Gastrocnemius medialis (tissue), 4 donors: ENCODE measurements around the gene P2RX4. TPM values are rescaled to one million over a fixed set of nuclear protein-coding genes. Genes with fewer than 3 reads are reported as not detected.
"Not testable (repeated sequence)": the region's sequence is repeated elsewhere in the genome, so short reads cannot be mapped to it uniquely, and the experiment has no call there.

Experiments
- ATAC-seq, 2 donors: fragments of 150-250 bp; one replicate each; pipeline ENCODE4 v1.9.1; 2016
- DNase-seq, 2 donors: peaks; one replicate each; pipeline ENCODE4 v3.0.0-alpha.2; 2019
- H3K27ac ChIP-seq, 4 donors: fragments of 200-600 bp; sonication (generic); 1 replicate in 1 of 4; 2 replicates in 3 of 4; pipeline ENCODE4 v1.5.1; 2016 to 2018; ENCODE audit warnings: mild to moderate bottlenecking in 2 of 4, moderate library complexity in 1 of 4
- H3K27me3 ChIP-seq, 3 donors: fragments of 200-600 bp; sonication (generic) in 2 of 3; 1 replicate in 1 of 3; 2 replicates in 2 of 3; pipeline versions ENCODE4 v1.5.1 to v1.6.0; 2016 to 2019; ENCODE audit warnings: mild to moderate bottlenecking in 1 of 3, moderate library complexity in 1 of 3
- H3K36me3 ChIP-seq, 2 donors: fragments of 200-600 bp; sonication (generic) in 1 of 2; one replicate each; pipeline ENCODE4 v1.5.1; 2017 to 2018
- H3K4me1 ChIP-seq, 2 donors: fragments of 200-600 bp; sonication (generic) in 1 of 2; one replicate each; pipeline ENCODE4 v1.5.1; 2016 to 2017; ENCODE audit warnings: mild to moderate bottlenecking in 2 of 2
- H3K4me3 ChIP-seq, 4 donors: fragments of 200-600 bp; sonication (generic) in 3 of 4; 1 replicate in 1 of 4; 2 replicates in 3 of 4; pipeline ENCODE4 v1.5.1; 2016 to 2019; ENCODE audit warnings: mild to moderate bottlenecking in 2 of 4
- H3K9me3 ChIP-seq, 3 donors: fragments of 200-600 bp; sonication (generic) in 2 of 3; 1 replicate in 1 of 3; 2 replicates in 2 of 3; pipeline ENCODE4 v1.5.1; 2016 to 2019
- POLR2A ChIP-seq, 2 donors: fragments of 450-650 bp; IDR thresholded peaks; one replicate each; pipeline ENCODE4 v1.6.1; 2017; ENCODE audit warnings: antibody characterized with exemption in 2 of 2, mild to moderate bottlenecking in 2 of 2, moderate library complexity in 2 of 2
- in situ Hi-C, 4 donors: fragments of 200-750 bp; cut with MboI; loops; one replicate each; pipeline versions ENCODE4 v1.15.0 to v1.8.0; 2017; ENCODE audit warnings: low sequenced_read_pairs in 4 of 4
- intact Hi-C: fragments of 100-400 bp; cut with DNase I; formaldehyde crosslinking; loops from one replicate; pipeline ENCODE4 v1.15.1; 2023; ENCODE audit warnings: low total_unique reads
- total RNA-seq, 4 donors: library from RNA; depleted of rRNA; stranded (reverse); fragments of >200 nt; gene quantifications; one replicate each; pipeline versions ENCODE4 v1.1.0 to v1.2.3, GENCODE V29; 2016
- TF ChIP-seq, protein P1 (sequence below), 5 experiments: fragments of 450-650 bp in 3 of 5; fragments of 200-600 bp in 2 of 5; sonication (generic) in 2 of 5; IDR thresholded peaks in 4 of 5; conservative IDR thresholded peaks in 1 of 5; 1 replicate in 4 of 5; 2 replicates in 1 of 5; pipeline ENCODE4 v1.5.1; 2016 to 2019; ENCODE audit warnings: antibody characterized with exemption in 5 of 5, mild to moderate bottlenecking in 3 of 5, moderate library complexity in 3 of 5

Gene P2RX4
- total RNA-seq, 4 donors from 2014 or later = 3.9 to 7.9 (median 6.1) TPM

DNA sequence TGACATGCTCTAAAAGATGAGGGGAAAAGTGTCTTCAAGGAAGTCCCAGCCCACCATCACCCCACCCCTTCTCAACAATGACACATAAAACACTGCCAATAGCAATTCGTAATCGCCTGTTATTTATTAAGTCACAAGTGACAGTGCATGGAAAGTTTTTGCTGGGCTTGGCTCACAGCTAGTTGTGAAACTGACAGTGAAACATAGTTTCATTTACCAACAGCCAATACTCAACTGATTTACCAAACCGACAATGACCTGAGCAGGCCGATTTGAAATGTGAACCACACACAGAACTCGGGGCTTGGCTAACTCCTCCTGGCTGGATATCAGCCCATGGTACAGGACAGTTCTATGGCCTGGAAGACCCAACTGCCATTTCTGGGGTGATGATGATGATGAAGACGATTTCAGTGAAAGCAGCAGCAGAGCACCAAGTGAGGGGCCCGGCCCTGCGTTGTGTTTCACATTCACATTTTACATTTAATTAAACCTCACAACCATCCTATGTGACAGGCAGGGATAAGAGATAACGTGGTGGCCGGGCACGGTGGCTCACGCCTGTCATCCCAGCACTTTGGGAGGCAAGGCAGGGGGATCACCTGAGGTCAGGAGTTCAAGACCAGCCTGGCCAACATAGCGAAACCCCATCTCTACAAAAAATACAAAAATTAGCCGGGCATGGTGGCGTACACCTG, 43.9 kb downstream of the P2RX4 start:
- Histone ChIP-seq H3K4me3 (no peak overlapping the region), H3K9me3 (no peaks in the 10 kb centered on the region), H3K27ac (no peak overlapping the region), H3K36me3 (peaks cover 0 to 56% of the 10 kb centered on the region in 2 donors), H3K27me3 (no peaks in the 10 kb centered on the region), H3K4me1 (no peaks in the 10 kb centered on the region)
- in situ Hi-C loops = no loop called here
- intact Hi-C loops = no loop called here
- TF ChIP-seq POLR2A (IDR thresholded peaks at IDR 0.05) = no peak
- TF ChIP-seq, protein P1, sequence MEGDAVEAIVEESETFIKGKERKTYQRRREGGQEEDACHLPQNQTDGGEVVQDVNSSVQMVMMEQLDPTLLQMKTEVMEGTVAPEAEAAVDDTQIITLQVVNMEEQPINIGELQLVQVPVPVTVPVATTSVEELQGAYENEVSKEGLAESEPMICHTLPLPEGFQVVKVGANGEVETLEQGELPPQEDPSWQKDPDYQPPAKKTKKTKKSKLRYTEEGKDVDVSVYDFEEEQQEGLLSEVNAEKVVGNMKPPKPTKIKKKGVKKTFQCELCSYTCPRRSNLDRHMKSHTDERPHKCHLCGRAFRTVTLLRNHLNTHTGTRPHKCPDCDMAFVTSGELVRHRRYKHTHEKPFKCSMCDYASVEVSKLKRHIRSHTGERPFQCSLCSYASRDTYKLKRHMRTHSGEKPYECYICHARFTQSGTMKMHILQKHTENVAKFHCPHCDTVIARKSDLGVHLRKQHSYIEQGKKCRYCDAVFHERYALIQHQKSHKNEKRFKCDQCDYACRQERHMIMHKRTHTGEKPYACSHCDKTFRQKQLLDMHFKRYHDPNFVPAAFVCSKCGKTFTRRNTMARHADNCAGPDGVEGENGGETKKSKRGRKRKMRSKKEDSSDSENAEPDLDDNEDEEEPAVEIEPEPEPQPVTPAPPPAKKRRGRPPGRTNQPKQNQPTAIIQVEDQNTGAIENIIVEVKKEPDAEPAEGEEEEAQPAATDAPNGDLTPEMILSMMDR (IDR thresholded peaks at IDR 0.05 in 4 of 5, conservative IDR thresholded peaks at IDR 0.05 in 1 of 5) = no peak
- no peak for ATAC-seq
- no peak for DNase-seq

DNA sequence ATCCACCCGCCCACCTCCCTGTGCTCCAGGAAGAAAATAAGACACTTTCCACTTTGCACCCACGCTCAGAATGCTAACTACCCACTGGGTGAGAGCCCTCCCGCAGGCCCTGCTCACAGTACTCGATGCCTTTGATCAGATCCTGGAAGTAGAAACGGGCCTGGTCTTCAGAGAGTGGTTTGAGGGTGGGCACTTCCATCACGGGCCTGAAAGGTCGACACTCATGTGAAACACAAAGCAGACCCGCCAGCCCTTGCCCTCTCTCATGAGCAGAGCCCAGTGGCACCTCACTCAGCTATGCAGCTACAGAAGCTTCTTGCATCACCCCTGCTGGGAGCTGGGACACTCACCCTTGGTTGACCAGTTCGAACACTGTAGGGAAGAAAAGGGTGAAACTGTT, 45.5 kb downstream of the P2RX4 start:
- no peaks in the 10 kb centered on the region for H3K9me3 ChIP-seq
- no peak overlapping the region for H3K27ac ChIP-seq
- peaks cover 0 to 59% of the 10 kb centered on the region in 2 donors for H3K36me3 ChIP-seq
- ATAC-seq (no peak), DNase-seq (no peak)
- TF ChIP-seq POLR2A (IDR thresholded peaks at IDR 0.05) = no peak
- TF ChIP-seq, protein P1 (IDR thresholded peaks at IDR 0.05 in 4 of 5, conservative IDR thresholded peaks at IDR 0.05 in 1 of 5) = no peak
- H3K4me1 ChIP-seq = no peaks in the 10 kb centered on the region
- in situ Hi-C loops (no loop called here), intact Hi-C loops (no loop called here)
- H3K4me3 ChIP-seq = no peak overlapping the region
- no peaks in the 10 kb centered on the region for H3K27me3 ChIP-seq

DNA sequence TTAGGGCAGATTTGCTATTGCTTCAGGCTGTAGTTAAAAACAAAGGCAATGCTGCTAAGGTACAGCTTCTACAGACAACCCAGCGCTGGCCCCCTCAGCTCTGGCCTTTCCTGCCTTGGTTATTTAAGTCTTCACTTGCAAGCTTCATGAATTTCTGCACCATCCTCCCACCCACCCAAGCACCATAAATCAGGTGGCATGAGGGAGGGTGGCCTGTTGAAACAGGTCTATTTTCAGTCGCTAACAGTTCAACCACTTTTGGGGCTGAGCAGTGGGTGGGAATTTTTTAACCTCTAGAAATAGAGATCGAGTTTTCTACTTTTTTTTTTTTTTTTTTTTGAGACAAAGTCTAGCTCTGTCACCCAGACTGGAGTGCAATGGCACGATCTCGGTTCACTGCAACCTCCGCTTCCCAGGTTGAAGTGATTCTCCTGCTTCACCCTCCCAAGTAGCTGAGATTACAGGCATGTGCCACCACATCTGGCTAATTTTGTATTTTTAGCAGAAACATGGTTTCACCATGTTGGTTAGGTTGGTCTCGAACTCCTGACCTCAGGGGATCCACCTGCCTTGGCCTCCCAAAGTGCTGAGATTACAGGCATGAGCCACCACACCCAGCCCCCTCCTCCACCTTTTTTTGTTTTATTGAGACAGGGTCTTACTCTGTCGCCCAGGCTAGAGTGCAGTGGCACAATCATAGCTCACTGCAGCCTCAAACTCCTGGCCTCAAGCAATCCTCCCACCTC, 47.9 kb downstream of the P2RX4 start:
- peaks cover 0 to 62% of the 10 kb centered on the region in 2 donors for H3K36me3 ChIP-seq
- DNase-seq, H3K4me3 ChIP-seq, intact Hi-C loops, H3K27ac ChIP-seq, H3K4me1 ChIP-seq, ATAC-seq, H3K27me3 ChIP-seq, H3K9me3 ChIP-seq, in situ Hi-C loops: not testable (repeated sequence)

DNA sequence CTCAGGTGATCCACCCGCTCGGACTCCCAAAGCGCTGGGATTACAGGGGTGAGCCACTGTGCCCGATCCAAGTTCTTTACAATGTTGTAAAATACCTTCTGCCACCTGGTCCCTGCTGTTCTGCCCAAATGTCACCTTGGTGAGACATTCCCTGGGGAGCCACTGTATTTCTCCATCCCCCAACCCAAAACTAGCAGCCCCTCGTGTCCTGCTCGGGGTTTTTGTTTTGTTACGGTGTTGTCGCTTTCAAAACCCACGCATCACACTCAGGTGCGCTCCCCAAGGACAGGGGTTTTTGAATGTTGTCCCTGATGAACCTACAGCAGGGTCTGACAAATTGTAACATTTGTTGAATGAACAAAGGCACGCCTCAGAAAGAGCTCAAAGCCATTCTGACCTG, 49.1 kb downstream of the P2RX4 start:
- Histone ChIP-seq H3K36me3 (peaks cover 0 to 61% of the 10 kb centered on the region in 2 donors), H3K4me3 (no peak overlapping the region), H3K27ac (no peak overlapping the region), H3K9me3 (no peaks in the 10 kb centered on the region), H3K27me3 (no peaks in the 10 kb centered on the region), H3K4me1 (no peaks in the 10 kb centered on the region)
- ATAC-seq = no peak
- no peak for DNase-seq
- in situ Hi-C loops (no loop called here), intact Hi-C loops (no loop called here)
- TF ChIP-seq, protein P1 (IDR thresholded peaks at IDR 0.05 in 4 of 5, conservative IDR thresholded peaks at IDR 0.05 in 1 of 5) = no peak
- TF ChIP-seq POLR2A (IDR thresholded peaks at IDR 0.05) = no peak

DNA sequence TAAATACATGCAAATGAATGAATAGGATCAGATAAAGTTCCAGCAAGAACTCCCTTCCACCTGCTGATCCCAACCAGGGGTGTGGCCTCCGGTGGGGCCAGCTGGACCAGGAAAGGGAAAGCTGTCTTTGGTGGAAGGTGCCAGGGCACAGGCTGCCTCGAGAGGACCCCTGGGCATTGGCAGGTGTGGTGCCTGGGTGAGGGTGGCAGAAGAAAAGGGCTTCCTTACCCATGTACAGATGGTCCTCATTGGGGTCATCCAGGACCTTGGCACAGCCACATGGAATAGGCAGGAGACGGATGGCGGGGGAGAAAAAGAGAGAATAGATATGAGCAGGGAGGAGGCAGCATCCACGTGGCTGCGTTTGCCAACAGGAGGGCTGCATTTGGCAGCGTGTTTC, 50.2 kb downstream of the P2RX4 start:
- ATAC-seq (no peak), DNase-seq (no peak)
- Histone ChIP-seq H3K9me3 (no peaks in the 10 kb centered on the region), H3K4me1 (no peaks in the 10 kb centered on the region), H3K4me3 (no peak overlapping the region), H3K36me3 (peaks cover 0 to 53% of the 10 kb centered on the region in 2 donors), H3K27me3 (no peaks in the 10 kb centered on the region), H3K27ac (no peak overlapping the region)
- in situ Hi-C loops (no loop called here), intact Hi-C loops (no loop called here)
- TF ChIP-seq, protein P1 (IDR thresholded peaks at IDR 0.05 in 4 of 5, conservative IDR thresholded peaks at IDR 0.05 in 1 of 5) = no peak
- no peak for TF ChIP-seq POLR2A (IDR thresholded peaks at IDR 0.05)
